Left ventricle myocardium inferior (tissue), 1 donor: ENCODE measurements around the gene NFAM1. TPM values are rescaled to one million over a fixed set of nuclear protein-coding genes. Genes with fewer than 3 reads are reported as not detected.

Experiments used
- DNase-seq: peaks from one replicate; pipeline ENCODE4 v3.0.0-alpha.2; 2020
- H3K27ac ChIP-seq: fragments of 200-600 bp; replicated peaks from 2 replicates; pipeline ENCODE4 v1.8.0; 2021
- H3K27me3 ChIP-seq: fragments of 200-600 bp; 2 replicates; pipeline ENCODE4 v1.8.0; 2021; ENCODE audit warnings: low read depth
- H3K36me3 ChIP-seq: fragments of 200-600 bp; 2 replicates; pipeline ENCODE4 v1.8.0; 2021
- H3K4me1 ChIP-seq: fragments of 200-600 bp; 2 replicates; pipeline ENCODE4 v1.8.0; 2021
- H3K4me3 ChIP-seq: fragments of 200-600 bp; 2 replicates; pipeline ENCODE4 v1.8.0; 2021; ENCODE audit warnings: mild to moderate bottlenecking, moderate library complexity
- H3K9me3 ChIP-seq: fragments of 200-600 bp; replicated peaks from 2 replicates; pipeline ENCODE4 v1.8.0; 2021
- intact Hi-C: fragments of 100-400 bp; cut with micrococcal nuclease; formaldehyde crosslinking; loops from one replicate; pipeline ENCODE4 v1.11.0; 2022
- total RNA-seq: library from RNA; stranded (reverse); fragmentation: NEBNext Ultra II Directional; extraction: Animal tissue kit (Norgen Biotek cat#: 25700); gene quantifications from one replicate; pipeline ENCODE4 v1.2.1, GENCODE V29; 2021
- TF ChIP-seq, protein P1 (sequence below): fragments of 200-600 bp; IDR thresholded peaks from 2 replicates; pipeline ENCODE4 v1.8.0; 2021; ENCODE audit warnings: antibody characterized with exemption, mild to moderate bottlenecking, borderline replicate concordance
- donor health status: DM: no; HTN: yes; CAD: no; lungs with severe emphysema.

NFAM1 gene
- total RNA-seq, 1 donor from 2014 or later, result 1.2 TPM

DNA sequence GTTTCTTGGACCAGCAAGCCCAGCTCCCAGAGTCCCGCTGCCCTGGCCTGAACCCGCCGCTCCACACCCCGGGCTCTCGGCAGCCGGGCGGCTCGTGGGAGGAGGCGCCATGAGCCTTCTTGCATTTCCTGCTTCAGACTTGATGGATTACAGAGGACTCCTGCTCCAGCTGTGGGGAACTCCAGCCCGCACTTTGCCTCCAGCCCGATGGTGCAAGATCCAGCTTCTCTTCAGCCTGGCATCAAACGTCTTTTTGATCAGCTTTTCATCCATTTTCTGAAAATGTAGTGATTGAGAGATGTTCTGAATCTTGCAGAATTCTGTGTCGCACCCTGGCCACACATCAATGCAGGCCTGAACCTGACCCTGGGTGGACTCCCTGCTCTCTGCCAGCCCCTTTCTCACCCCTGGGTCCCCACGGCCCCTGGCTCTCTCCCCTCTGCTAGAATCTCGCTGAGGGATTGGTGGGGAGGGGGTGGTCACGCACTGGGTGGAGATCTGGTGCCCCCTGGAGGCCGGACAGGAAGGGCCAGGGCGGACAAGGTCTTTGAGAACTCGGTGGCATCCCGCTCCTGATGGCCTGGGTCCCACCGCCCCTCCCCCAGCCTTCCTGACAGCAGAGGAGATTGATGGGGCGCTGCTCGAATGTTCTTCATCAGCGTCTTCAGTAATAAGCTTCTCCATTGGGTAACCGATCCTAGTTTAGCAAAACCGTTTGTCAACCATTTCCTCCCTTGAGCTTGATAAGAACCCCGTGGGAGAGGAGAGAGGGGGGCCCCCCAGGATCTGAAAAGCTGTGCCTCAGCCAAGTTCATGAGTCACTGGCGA is 12.1 kb upstream of the NFAM1 start:
- Histone ChIP-seq H3K27me3 (peaks cover 54% of the 10 kb centered on the region), H3K36me3 (no peaks in the 10 kb centered on the region), H3K4me3 (peak overlapping the region; percentile 59), H3K9me3 (peaks cover 6% of the 10 kb centered on the region), H3K27ac (peak overlapping the region; percentile 77), H3K4me1 (peaks cover 29% of the 10 kb centered on the region)
- TF ChIP-seq, protein P1, sequence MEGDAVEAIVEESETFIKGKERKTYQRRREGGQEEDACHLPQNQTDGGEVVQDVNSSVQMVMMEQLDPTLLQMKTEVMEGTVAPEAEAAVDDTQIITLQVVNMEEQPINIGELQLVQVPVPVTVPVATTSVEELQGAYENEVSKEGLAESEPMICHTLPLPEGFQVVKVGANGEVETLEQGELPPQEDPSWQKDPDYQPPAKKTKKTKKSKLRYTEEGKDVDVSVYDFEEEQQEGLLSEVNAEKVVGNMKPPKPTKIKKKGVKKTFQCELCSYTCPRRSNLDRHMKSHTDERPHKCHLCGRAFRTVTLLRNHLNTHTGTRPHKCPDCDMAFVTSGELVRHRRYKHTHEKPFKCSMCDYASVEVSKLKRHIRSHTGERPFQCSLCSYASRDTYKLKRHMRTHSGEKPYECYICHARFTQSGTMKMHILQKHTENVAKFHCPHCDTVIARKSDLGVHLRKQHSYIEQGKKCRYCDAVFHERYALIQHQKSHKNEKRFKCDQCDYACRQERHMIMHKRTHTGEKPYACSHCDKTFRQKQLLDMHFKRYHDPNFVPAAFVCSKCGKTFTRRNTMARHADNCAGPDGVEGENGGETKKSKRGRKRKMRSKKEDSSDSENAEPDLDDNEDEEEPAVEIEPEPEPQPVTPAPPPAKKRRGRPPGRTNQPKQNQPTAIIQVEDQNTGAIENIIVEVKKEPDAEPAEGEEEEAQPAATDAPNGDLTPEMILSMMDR, result peak; percentile 65
- peak; percentile 86 for DNase-seq
- intact Hi-C loops, result loop anchor here (5.0 kb wide), 1 partner anchor 477 kb away; the partner anchor contains the start of gene SEPTIN3

DNA sequence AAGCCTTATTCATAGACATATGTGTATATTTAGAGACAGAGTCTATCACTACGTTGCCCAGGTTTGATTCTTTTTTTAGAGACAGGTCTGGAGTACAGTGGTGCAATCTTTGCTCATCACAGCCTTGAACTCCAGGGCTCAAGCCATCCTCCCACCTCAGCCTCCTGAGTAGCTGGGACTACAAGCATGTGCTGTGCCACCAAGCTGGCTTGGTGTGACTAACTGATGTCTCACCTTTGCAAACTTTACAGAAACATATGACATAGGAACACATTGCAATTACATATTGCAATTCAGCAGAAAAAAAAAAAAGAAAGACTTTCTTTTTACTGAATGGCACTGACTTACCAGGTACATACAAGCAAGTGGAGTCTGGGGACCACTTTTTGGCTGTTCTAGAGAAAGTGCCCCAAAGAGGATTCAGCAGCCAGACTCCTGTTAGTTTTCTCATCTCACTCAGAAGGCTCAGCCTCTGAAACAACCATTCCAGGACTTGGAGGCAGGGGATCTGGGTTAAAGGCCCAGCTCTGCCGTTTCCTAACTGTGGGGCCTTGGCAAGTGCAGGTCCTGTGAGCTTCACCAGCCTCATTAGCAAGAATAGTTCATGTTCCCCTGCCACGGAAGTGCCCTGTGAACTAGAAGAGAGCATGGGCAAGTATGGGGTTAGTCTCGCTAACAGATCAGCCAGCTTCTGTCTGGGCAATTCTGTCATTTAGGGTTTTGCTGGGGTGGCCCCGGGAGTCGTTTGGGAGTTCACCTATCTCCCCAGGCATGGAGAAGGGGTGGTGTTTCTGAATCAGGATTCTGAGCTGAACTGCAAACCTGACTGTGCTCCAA is 11.3 kb upstream of the NFAM1 start:
- H3K4me3 ChIP-seq, result peak overlapping the region; percentile 59
- intact Hi-C loops, result loop anchor here (5.0 kb wide), 1 partner anchor 476 kb away; the partner anchor contains the start of gene SEPTIN3
- peaks cover 34% of the 10 kb centered on the region for H3K4me1 ChIP-seq
- H3K36me3 ChIP-seq, result no peaks in the 10 kb centered on the region
- no peak for DNase-seq
- peaks cover 49% of the 10 kb centered on the region for H3K27me3 ChIP-seq
- peaks cover 6% of the 10 kb centered on the region for H3K9me3 ChIP-seq
- TF ChIP-seq, protein P1, result no peak
- H3K27ac ChIP-seq, result peak overlapping the region; percentile 77

DNA sequence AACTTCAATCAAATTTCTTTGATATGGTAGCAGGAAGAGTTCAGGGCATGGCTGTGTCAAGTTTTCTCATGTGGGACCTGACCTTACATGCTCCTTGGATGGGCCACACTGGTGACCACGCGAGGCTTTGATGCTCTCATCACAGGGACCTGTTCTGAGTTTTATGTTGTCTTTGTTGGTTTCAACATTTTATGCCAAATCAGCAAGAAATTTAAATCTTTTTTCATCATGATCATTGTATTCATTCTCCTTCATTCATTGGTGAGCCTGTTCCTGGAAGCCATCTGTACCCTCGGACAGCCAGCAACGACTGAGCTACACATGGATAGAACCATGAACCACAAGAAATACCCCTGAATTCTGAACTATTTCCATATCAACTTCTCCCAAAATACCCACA is 10.5 kb upstream of the NFAM1 start:
- TF ChIP-seq, protein P1, result no peak
- H3K4me3 ChIP-seq, result no peak overlapping the region
- intact Hi-C loops, result loop anchor here (5.0 kb wide), 1 partner anchor 475 kb away; the partner anchor contains the start of gene SEPTIN3

DNA sequence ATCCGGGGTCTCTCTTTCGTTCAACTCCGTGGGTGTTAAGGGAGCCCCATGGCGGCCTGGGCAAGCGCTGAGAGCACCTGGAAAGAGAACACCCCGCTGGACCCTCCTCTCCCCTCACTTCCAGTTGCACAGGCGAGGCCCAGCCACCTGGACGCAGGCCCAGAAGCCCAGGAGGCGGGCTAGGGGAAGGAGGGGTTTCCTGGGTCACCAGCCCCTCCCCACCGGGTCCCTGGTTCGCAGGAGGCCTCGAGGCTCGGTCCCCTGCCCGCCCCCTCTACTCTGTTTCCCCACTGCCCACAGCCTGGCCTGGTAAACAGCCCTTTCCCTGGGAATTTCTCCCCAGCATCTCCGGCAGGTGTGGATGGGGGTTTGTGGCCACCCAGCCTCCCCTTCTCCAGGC is 8.5 kb upstream of the NFAM1 start:
- peaks cover 44% of the 10 kb centered on the region for H3K4me1 ChIP-seq
- TF ChIP-seq, protein P1, result no peak
- no peaks in the 10 kb centered on the region for H3K36me3 ChIP-seq
- no peak for DNase-seq
- H3K9me3 ChIP-seq, result no peaks in the 10 kb centered on the region
- no peak overlapping the region for H3K27ac ChIP-seq
- intact Hi-C loops, result loop anchor here (5.0 kb wide), 1 partner anchor 473 kb away; the partner anchor contains the start of gene SEPTIN3
- H3K27me3 ChIP-seq, result peaks cover 44% of the 10 kb centered on the region
- no peak overlapping the region for H3K4me3 ChIP-seq

More for the DNA sequence above, 10.5 kb upstream of the NFAM1 start:
- Histone ChIP-seq H3K27ac (no peak overlapping the region), H3K9me3 (peaks cover 6% of the 10 kb centered on the region), H3K27me3 (peaks cover 49% of the 10 kb centered on the region), H3K4me1 (peaks cover 39% of the 10 kb centered on the region), H3K36me3 (no peaks in the 10 kb centered on the region)
- DNase-seq, result no peak
